Measurements from ENCODE around the gene HOXC11.

Gene HOXC11

DNA sequence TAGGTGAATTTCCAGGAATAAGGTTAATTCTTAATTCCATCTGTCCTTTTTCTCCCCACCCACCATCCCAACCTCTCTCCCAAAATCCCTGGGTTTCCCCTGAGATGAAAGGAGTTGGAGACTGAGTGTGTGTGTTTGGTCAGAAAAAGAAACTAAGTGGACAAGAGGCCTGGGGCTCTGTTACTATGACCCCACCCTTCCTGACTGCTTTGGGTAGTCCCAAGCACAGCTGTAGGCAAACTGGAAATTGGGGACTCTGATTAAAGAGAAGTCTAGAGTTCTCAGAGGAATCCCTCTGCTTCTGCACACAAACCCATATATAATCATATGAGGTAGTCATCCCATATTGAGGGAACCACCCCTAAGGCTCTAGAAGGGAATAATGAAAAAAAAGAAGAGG, 25.2 kb upstream of the HOXC11 start:
- TF ChIP-seq, protein P1, sequence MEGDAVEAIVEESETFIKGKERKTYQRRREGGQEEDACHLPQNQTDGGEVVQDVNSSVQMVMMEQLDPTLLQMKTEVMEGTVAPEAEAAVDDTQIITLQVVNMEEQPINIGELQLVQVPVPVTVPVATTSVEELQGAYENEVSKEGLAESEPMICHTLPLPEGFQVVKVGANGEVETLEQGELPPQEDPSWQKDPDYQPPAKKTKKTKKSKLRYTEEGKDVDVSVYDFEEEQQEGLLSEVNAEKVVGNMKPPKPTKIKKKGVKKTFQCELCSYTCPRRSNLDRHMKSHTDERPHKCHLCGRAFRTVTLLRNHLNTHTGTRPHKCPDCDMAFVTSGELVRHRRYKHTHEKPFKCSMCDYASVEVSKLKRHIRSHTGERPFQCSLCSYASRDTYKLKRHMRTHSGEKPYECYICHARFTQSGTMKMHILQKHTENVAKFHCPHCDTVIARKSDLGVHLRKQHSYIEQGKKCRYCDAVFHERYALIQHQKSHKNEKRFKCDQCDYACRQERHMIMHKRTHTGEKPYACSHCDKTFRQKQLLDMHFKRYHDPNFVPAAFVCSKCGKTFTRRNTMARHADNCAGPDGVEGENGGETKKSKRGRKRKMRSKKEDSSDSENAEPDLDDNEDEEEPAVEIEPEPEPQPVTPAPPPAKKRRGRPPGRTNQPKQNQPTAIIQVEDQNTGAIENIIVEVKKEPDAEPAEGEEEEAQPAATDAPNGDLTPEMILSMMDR (IDR thresholded peaks at IDR 0.05) = no peak

DNA sequence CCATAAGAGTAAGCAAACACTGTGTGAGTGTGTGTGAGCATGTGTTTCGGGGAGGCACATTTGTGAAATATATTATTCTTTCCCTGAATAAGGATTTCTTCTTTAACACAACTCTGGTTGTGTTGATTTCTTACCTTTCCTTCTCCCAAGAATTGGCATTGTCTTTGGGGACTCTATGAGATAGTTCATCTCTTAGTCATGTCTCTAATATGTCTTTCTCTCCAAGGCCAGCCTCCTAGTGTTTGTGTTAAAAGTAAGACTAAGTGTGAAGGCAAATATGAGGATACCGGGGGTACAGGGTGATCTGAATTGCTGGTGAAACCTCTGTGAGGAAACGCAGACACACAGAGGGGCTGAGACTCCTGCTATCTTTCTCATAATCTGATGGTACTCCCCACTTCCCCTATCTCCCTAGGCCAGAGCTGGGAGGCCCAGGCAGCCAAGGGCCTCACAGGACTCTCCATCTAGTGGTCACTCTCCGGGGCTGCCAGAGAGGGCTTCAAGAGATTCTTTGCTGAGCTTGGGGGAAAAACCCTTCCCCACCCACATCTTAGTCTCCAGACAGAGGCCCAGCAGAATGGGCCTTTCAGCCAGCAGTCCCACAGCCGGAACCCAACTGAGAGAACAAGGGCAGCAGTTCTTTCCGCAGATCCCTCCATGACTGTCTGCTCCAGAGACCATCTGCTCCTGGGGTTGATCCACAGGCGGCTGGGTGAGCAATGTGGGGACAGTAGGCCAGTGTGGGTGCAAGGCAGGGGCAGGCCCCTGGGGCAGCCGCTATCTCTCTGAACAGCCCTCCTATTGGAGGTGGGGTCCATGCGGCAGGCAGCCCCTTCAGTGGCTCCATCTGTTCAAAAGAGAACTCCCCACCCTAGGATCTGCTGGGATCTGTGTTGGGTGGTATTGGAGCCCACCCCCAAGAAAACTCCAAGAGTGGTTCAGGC, 24.0 kb upstream of the HOXC11 start:
- TF ChIP-seq, protein P1 (IDR thresholded peaks at IDR 0.05) = no peak

DNA sequence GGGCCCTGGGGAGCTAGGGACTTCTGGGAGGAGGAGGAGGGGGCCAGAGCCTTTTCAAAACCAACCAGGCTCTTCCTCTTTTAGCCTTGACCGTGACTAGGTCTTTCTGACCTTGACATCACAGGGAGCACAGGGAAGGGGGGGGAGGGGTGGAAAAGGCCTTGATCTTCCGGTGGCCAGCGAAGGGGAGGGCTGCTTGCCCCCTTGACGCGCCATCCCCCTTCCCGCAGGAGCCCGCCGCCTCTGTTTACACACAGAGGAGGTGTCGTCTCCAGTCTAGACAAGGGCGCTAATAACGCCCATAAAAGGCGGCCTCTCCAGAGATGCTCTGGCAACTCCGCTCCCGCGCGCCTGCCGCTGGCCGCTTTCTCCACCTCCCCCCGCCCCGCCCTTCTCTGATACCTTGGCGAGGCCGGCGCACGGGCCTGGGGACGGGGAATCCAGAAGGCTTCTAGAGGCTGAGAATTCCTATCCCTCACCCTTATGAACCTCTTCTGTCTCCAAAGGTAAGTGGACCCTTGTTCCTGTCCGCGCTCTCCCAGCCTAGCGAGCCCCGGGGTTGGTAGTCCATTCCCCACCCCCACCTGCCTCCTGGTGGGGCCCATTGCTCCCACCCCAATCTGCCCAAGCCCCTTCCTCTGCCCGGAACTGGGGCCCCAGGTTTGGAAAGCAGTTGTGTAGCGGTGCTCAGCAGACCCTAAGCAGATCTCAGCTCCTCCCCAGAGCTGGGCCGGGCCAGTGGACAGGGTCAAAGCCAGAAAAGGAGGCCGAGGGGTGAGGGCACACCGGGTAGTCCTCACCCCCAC, 23.1 kb upstream of the HOXC11 start:
- TF ChIP-seq, protein P1 (IDR thresholded peaks at IDR 0.05) = no peak

DNA sequence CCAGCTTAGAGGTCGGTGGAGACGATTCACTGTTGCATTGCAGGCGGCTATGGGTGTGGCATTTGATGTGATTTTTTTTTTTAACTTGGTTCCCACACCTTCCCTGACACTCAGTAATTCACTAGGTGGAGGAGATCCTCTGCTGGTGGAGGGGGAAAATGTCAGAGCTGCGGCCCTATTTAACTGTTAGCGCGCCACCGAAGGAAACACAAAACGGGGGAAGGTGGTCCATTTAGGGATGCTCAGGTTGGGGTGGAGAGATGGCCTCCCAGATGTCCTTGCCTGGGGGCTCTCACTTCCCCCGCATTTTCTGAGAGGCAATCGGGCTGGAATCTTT, 22.5 kb upstream of the HOXC11 start:
- TF ChIP-seq, protein P1 (IDR thresholded peaks at IDR 0.05) = no peak

DNA sequence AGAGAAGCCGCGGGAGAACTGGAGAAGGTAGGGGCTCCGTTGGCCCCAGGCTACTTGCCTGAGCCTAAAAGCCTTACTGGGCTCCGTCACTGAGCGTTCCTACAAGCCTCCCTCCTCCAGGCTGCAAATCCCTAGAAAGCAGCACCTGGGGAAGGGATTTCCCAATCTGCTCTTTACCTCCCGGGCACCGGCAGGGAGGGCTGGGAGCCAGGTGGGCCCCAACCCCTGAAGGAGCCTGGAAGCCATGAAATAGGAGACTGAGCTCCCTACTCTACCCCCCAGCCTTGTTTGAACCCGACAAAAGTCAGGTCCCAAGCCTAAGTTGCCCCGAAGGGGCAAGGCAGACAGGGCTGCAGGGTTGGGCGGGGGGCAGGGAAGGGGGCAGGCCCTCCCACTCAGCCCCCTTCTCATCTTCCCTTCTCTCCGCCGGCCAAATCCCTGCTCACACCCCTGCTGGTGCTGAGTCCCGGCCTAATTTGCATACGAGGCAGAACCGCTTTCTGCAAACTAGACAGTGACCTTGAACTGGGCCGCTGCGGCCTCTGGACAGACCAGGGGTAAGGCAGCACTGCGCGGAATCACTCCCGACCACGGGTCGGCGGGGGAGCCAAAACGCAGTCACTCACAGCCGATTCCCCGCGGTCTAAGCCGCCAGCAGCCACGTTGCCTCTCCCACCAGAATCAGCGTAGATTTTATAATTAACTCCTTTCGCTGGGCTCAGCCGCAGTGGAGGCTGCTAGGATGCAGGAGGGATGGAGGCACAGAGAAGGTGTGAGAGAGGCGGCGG, 21.9 kb upstream of the HOXC11 start:
- TF ChIP-seq, protein P1 (IDR thresholded peaks at IDR 0.05) = no peak

DNA sequence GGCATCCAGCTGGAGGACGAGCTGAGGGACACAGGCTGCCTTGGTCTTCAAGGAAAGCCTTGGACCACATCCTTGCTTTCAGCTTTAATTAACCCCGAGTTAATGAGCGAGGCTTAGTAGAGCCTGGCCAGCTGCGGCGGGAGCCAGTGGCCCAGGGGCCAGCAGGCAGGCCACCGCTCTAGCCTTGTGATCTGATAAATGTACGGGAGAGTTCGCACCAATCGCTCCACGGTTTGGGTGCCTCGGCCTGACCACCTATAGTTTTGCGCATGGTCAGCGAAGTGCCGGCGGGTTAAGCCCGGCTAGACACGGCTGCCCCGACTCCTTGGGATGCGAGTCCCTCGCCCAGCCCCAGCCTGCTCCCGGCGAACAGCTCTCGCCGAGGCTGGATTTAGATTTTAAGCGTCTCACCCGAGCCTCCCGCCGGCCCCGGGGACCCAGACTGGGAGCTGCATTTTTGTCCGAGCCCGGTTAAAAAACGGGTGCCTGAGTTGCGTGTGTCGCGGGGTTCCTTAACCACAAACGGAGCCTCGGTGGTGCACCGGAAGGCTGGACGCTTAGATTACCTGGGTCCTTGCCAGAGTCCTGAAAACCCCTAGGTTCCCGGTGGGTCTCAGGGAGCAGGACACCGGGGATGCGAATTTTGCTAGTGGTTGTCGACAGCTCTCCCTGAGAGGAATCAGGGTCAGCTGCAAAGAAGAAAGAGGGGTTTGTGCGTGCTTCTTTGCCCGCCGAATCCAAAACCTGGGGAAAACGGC, 21.2 kb upstream of the HOXC11 start:
- TF ChIP-seq, protein P1 (IDR thresholded peaks at IDR 0.05) = no peak

DNA sequence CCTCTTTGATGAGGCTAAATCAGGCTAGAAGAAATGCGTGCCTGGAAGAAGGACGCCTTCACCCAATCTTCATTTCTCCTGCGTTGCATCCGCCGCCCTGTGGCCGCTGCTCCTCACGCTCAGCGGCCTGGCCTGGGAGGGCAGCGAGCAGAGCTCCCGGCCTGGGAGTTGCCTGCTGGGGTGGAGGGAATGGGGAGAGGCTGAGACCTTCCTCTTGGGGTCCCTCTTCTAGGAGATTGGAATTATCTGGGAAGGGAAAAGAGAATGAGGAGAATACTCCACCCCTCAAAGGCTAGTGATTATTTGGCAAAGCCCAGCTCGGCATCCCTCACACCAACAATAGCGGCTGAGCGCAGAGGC, 20.6 kb upstream of the HOXC11 start:
- TF ChIP-seq, protein P1 (IDR thresholded peaks at IDR 0.05) = no peak
